Measurements from ENCODE around the gene COL21A1.

The COL21A1 gene

GRCh38 chr6:56096541-56096940 is 150.8 kb downstream of the COL21A1 start:
- no peaks in the 10 kb centered on the region for H3K36me3 ChIP-seq (ENCODE audit: control insufficient read depth, insufficient read depth, low read length)
- H3K4me3 ChIP-seq (replicated peaks; ENCODE audit: low read depth, low read length): no peak overlapping the region
- DNase-seq (ENCODE audit: extremely low read depth, insufficient read length): no peak
- no peak for TF ChIP-seq CTCF (IDR thresholded peaks at IDR 0.05; ENCODE audit: insufficient read depth, low read length, poor library complexity, severe bottlenecking)
- H3K27me3 ChIP-seq (replicated peaks; ENCODE audit: control insufficient read depth, insufficient read depth, low read length): no peaks in the 10 kb centered on the region

GRCh38 chr6:56093776-56094175 is 153.6 kb downstream of the COL21A1 start:
- no peaks in the 10 kb centered on the region for H3K27me3 ChIP-seq (replicated peaks; ENCODE audit: control insufficient read depth, insufficient read depth, low read length)
- no peak overlapping the region for H3K4me3 ChIP-seq (replicated peaks; ENCODE audit: low read depth, low read length)
- DNase-seq (ENCODE audit: extremely low read depth, insufficient read length): no peak
- no peak for TF ChIP-seq CTCF (IDR thresholded peaks at IDR 0.05; ENCODE audit: insufficient read depth, low read length, poor library complexity, severe bottlenecking)
- H3K36me3 ChIP-seq (ENCODE audit: control insufficient read depth, insufficient read depth, low read length): no peaks in the 10 kb centered on the region

GRCh38 chr6:56091159-56091869 is 156.1 kb downstream of the COL21A1 start:
- DNase-seq (ENCODE audit: extremely low read depth, insufficient read length): no peak
- Histone ChIP-seq H3K4me3 (replicated peaks; ENCODE audit: low read depth, low read length) (no peak overlapping the region), H3K27me3 (replicated peaks; ENCODE audit: control insufficient read depth, insufficient read depth, low read length) (no peaks in the 10 kb centered on the region), H3K36me3 (ENCODE audit: control insufficient read depth, insufficient read depth, low read length) (no peaks in the 10 kb centered on the region)
- TF ChIP-seq CTCF (IDR thresholded peaks at IDR 0.05; ENCODE audit: insufficient read depth, low read length, poor library complexity, severe bottlenecking): no peak

- no peaks in the 10 kb centered on the region for H3K36me3 ChIP-seq (ENCODE audit: control insufficient read depth, insufficient read depth, low read length)
- DNase-seq (ENCODE audit: extremely low read depth, insufficient read length): no peak
- no peaks in the 10 kb centered on the region for H3K27me3 ChIP-seq (replicated peaks; ENCODE audit: control insufficient read depth, insufficient read depth, low read length)
- no peak for TF ChIP-seq CTCF (IDR thresholded peaks at IDR 0.05; ENCODE audit: insufficient read depth, low read length, poor library complexity, severe bottlenecking)
- H3K4me3 ChIP-seq (replicated peaks; ENCODE audit: low read depth, low read length): no peak overlapping the region
These were observed 158.7 kb downstream of the COL21A1 start for GRCh38 chr6:56088641-56089040.

- Histone ChIP-seq H3K36me3 (ENCODE audit: control insufficient read depth, insufficient read depth, low read length) (no peaks in the 10 kb centered on the region), H3K4me3 (replicated peaks; ENCODE audit: low read depth, low read length) (no peak overlapping the region), H3K27me3 (replicated peaks; ENCODE audit: control insufficient read depth, insufficient read depth, low read length) (no peaks in the 10 kb centered on the region)
- TF ChIP-seq CTCF (IDR thresholded peaks at IDR 0.05; ENCODE audit: insufficient read depth, low read length, poor library complexity, severe bottlenecking): no peak
- DNase-seq (ENCODE audit: extremely low read depth, insufficient read length): no peak
These were observed 160.0 kb downstream of the COL21A1 start for GRCh38 chr6:56087421-56087820.

Measured in GM06990 (cell line).